GM12801 (cell line): Measurements from ENCODE around the gene KIAA0232.

Experiments
- TF ChIP-seq, protein P1 (sequence below): IDR thresholded peaks from one replicate; pipeline ENCODE4 v1.5.1; 2011; ENCODE audit warnings: control low read depth; ENCODE audit not compliant: insufficient read length; ENCODE audit errors: extremely low read depth

Gene KIAA0232

DNA sequence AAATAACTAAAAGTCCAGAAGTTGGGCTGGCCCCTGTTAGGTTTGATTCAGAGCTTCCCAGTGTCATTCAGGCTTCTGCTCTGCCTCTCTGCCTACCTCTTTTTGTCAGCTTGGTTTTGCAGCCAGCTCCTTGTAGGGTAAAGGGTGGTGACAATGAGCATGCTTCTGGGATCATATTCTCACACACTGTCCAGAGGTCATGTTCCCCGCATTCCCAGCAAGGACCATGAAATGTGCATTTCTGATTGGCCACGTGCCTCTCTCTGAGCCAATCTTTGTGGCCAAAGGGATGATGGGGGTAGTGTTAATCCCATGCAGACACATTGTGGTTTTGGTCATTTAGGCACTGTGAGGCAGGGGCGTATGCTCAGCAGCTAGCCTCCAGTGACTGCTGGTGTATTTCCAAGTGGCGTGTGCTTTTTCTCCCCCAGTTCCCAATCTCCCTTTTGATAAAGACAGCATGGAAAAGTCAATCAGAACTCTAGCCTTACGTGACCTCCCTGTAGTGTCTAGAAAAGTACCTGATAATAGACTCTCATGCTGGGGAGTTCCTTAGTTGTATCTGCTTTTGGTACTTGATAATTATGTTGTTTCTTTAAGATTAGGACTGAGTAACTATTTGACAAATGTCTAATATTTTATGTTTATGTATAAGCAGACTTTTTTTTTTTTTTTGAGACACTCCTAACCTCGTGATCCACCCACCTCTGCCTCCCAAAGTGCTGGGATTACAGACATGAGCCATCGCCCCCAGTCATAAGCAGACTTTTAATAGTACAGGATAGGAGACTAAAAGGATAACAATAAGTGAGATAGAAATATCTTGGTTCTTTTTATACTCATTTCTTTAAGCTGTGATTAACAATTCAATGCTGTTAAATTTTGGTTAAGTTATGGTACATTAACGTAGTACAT is 57.8 kb downstream of the KIAA0232 start:
- TF ChIP-seq, protein P1, sequence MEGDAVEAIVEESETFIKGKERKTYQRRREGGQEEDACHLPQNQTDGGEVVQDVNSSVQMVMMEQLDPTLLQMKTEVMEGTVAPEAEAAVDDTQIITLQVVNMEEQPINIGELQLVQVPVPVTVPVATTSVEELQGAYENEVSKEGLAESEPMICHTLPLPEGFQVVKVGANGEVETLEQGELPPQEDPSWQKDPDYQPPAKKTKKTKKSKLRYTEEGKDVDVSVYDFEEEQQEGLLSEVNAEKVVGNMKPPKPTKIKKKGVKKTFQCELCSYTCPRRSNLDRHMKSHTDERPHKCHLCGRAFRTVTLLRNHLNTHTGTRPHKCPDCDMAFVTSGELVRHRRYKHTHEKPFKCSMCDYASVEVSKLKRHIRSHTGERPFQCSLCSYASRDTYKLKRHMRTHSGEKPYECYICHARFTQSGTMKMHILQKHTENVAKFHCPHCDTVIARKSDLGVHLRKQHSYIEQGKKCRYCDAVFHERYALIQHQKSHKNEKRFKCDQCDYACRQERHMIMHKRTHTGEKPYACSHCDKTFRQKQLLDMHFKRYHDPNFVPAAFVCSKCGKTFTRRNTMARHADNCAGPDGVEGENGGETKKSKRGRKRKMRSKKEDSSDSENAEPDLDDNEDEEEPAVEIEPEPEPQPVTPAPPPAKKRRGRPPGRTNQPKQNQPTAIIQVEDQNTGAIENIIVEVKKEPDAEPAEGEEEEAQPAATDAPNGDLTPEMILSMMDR = no peak

- TF ChIP-seq, protein P1 = no peak
Measured at GRCh38 chr4:6845027-6845426, 62.5 kb downstream of the KIAA0232 start.

GRCh38 chr4:6845574-6845973 is 63.0 kb downstream of the KIAA0232 start:
- TF ChIP-seq, protein P1 = no peak

- TF ChIP-seq, protein P1 = no peak
Measured at GRCh38 chr4:6847178-6847577, 64.7 kb downstream of the KIAA0232 start.

GRCh38 chr4:6848717-6849305 is 66.3 kb downstream of the KIAA0232 start:
- TF ChIP-seq, protein P1 = no peak

DNA sequence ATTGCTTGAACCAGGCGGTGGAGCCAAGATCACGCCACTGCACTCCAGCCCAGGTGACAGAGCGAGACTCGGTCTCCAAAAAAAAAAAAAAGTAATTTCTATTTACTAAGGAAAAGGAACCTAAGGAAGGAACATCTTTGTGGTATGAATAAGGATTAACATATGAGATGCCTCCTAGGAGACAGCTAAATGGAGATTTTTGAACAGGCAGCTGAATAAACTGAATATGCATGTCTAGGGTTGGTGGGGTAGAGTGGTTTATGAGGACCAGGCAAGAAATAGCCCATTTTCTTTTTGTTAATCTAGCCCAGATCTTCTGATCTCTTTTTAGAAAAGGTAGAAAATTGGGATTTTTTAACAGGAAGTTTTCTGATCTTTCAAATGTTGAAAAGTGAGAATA is 67.2 kb downstream of the KIAA0232 start:
- TF ChIP-seq, protein P1 = no peak

DNA sequence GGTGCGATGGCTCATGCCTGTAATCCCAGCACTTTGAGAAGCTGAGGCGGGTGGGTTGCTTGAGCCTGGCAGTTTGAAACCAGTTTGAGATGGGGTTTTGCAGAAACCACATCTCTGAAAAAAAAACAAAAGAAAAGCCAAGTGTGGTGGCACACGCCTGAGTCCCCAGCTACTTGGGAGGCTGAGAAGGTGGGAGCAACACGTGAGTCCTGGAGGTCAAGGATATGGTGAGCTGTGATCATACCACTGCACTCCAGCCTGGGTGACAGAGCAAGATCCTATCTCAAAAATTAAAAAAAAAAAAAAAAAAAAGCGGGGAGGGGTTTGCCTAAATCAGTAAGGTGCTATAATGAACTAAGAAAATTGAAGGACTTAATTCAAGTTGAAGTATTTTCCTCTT is 68.9 kb downstream of the KIAA0232 start:
- TF ChIP-seq, protein P1 = no peak
